Stimulated activated CD8-positive, alpha-beta memory T cell treated with anti-CD3 and anti-CD28 coated beads, Interleukin-7, amount 100 ng/mL, for 48 hours (primary cell): Measurements from ENCODE around the gene POC5.
"Not testable (repeated sequence)": the region's sequence is repeated elsewhere in the genome, so short reads cannot be mapped to it uniquely, and the experiment has no call there.

Experiments used
- DNase-seq, 2 donors: peaks; one replicate each; pipeline ENCODE4 v3.0.0-alpha.2; 2020; ENCODE audit warnings: low read depth in 1 of 2; ENCODE audit errors: extremely low read depth in 1 of 2

The POC5 gene

DNA sequence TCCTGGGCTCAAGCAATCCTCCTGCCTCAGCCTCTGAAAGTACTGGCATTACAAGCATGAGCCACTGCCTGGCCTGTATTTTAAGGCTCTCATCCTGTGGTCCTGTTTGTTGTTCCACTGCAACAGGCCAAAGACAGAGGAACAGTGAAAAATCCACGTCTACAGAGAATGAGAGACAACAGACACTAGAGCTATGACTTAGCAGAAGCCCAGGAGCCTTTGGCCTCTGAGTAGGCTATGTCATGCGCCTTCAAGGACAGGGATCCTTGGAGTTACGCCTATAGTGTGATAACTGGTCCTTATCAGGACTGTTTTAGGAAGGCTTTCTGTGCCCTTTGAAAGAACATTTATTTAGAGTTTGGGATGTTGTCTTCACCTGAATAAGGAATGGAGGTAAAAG, 10.5 kb downstream of the POC5 start:
- DNase-seq = no peak

DNA sequence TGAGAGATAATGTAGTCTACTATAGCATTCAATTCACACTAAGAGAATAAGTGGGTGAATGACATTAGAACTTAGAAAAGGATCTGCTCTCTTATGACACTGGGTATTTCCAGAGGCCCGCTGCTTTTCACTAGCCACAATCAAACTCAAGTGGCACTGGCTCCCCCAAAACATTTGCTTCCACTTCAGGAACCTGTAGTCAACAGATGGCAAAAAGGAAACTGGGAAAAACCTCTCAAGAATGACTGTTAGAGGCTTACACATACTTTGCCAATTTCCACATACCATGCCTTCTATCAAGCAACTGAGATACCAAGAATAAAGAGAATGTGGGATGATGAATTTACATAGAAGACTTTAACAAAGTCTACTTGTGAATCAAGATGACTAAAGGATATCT, 11.2 kb downstream of the POC5 start:
- DNase-seq = no peak

DNA sequence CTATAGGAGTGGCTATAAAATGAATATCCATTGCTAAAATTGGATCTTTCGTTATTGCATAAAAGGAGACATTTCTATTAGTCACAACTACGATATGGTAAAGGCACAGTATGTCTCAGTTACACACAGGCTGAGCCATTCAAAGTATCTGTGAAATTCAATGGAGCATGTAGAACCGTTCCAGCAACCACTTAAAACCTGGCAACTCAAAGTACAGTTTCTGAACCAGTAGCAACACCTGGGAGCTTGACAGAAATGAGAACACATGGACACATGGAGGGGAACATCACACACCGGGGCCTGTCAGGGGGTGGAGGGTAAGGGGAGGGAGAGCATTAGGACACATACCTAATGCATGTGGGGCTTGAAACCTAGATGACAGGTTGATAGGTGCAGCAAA, 15.4 kb downstream of the POC5 start:
- DNase-seq = no peak

DNA sequence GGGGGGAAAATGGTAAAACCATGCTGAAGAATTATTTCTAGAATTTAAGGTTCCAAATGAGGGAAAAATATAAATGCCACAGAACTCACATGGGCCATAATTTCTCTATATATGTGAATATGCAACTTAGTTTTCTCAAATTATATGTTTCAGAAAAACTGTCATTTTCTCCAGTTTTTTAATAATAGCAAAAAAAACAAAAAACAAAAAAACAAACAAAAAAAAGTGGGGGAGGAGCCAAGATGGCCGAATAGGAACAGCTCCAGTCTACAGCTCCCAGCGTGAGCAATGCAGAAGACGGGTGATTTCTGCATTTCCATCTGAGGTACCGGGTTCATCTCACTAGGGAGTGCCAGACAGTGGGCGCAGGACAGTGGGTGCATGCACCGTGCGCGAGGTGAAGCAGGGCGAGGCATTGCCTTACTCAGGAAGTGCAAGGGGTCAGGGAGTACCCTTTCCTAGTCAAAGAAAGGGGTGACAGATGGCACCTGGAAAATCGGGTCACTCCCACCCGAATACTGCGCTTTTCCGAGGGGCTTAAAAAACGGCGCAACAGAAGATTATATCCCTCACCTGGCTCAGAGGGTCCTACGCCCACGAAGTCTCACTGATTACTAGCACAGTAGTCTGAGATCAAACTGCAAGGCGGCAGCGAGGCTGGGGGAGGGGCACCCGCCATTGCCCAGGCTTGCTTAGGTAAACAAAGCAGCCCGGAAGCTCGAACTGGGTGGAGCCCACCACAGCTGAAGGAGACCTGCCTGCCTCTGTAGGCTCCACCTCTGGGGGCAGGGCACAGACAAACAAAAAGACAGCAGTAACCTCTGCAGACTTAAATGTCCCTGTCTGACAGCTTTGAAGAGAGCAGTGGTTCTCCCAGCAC, 21.5 kb downstream of the POC5 start:
- DNase-seq = not testable (repeated sequence)

DNA sequence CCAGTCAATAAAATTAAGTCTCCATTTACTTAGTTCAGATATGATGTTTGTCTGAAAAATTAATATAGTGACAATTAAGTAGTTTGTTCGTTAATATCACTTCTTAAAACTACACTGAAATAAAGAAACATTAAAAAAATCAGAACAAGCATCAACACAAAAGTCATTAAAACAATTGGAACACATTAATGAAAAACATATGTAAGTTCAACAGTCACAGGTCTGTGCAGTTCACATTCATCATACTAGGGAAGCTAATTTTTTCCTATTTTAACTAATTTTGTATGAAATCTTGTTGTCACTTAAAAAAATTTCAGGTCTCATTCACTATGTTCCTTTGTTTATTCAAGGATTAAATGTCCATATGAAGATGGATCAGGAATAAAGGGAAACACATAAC, 22.5 kb downstream of the POC5 start:
- no peak for DNase-seq

- DNase-seq = no peak
Observed at GRCh38 chr5:75690669-75691068, 26.6 kb downstream of the POC5 start.

GRCh38 chr5:75686480-75686879, 30.8 kb downstream of the POC5 start:
- no peak for DNase-seq

GRCh38 chr5:75685141-75685540, 32.1 kb downstream of the POC5 start:
- DNase-seq = no peak

DNA sequence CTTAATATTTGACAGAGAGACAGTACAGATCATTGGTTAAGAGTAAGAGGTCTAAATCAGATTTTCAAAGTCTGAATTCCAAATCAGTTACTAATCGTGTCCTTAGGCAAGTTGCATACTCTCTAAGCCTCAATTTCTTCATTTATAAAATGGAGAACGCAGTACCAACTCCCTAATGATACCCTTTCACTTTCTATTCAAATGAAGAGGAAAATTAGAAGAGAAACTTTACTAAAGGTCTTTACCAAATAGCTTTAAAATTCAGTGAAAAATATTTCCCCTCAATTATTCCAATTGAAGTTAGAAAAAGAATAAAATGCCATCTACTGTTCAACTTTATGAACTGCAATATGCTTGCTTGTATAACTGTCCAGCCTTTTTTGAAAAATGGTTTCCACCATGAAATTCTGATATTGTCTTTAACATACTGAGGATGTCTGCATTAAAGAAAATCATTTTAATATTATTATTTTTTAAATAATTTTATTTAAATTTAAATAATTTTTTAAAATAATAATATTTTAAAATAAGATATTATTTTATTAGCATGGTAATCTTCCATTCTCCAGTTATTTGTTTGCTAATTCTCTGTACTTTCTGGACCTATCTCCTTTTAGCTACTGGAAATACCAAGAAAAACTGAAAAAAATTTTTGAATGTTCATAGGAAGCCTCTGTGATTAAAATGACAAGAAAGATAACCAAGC, 36.0 kb downstream of the POC5 start:
- no peak for DNase-seq

GRCh38 chr5:75678155-75678554, 39.1 kb downstream of the POC5 start:
- no peak for DNase-seq

DNA sequence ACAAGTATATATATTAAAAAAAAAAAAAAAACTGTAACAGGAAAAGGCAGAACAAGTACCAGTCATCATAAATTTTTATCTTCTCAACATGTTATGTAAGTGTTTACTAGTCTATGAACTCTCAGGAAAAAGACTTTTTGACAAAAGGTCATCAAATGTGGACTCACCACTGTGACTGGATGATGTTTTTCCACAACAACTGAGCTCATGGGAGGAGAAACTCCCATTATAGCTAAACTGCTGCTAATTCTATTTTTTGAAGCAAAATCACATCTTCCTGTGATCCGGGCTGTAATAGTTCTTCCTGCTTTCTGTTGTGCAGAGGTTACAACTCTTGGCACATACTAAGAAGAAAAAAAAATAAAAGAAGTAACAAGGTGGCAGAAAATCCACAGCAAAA, 39.6 kb downstream of the POC5 start:
- DNase-seq = no peak

- DNase-seq = no peak
Observed at GRCh38 chr5:75675783-75676182, 41.5 kb downstream of the POC5 start.

GRCh38 chr5:75672616-75673015, 44.6 kb downstream of the POC5 start:
- no peak for DNase-seq

GRCh38 chr5:75671506-75671905, 45.7 kb downstream of the POC5 start:
- no peak for DNase-seq

GRCh38 chr5:75670577-75670976, 46.7 kb downstream of the POC5 start:
- no peak for DNase-seq

DNA sequence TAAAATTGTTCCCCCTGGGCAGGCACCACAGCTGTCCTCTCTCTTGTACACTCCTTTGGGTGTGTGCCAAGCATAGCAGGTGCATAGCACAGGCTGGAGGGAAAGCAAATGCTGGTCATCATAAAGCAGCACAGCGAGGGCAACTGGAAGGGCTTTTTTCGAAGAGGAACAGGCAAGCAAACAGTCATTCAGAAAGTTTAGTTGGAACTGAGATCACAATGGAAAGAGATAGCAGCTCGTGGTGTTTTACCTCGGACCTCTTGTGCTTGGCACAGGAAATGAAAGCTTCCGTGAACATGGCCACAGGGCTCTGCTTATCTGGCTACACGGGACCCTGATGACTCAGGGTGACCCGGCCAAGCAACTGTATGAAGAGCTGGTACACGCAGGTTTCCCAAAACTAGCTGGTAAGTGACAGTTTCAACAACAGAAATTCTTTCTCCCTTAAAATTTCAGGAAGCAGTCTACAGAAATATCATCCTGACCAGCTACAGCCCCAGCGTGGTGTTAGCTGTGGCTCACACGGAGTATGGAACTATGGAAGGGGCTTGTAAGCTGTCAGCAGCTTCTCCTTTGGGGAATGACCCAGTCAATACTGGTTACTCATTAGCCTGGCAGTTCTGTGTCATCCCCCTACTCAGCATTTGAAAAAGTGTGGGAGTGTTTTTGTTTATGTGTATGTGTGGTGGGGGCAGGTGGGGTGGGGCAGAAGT, 48.1 kb downstream of the POC5 start:
- DNase-seq = peak; percentile 33 to 78

- no peak for DNase-seq
Observed at GRCh38 chr5:75668445-75668844, 48.8 kb downstream of the POC5 start.

- DNase-seq = no peak
Observed at GRCh38 chr5:75667586-75667985, 49.7 kb downstream of the POC5 start.

GRCh38 chr5:75666801-75667200, 50.4 kb downstream of the POC5 start:
- DNase-seq = no peak

DNA sequence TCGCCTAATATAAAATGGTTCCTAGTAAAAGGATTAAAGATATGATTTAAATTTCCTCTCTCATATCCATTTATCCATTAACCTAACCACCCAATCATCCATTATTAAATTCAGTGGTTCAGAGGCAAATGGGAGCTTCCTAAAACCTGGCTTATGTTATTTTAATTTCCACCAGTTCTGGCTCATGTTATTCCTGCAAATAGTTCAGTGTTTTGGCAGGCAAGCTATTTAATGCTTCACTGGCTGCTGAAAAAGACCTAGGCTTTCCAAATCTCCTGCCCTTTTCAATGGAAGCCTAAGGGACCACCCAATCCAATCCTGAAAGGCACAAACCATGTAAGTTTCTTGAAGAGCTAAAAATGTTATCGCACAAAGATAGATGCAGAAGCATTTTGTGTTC, 52.3 kb downstream of the POC5 start:
- no peak for DNase-seq

DNA sequence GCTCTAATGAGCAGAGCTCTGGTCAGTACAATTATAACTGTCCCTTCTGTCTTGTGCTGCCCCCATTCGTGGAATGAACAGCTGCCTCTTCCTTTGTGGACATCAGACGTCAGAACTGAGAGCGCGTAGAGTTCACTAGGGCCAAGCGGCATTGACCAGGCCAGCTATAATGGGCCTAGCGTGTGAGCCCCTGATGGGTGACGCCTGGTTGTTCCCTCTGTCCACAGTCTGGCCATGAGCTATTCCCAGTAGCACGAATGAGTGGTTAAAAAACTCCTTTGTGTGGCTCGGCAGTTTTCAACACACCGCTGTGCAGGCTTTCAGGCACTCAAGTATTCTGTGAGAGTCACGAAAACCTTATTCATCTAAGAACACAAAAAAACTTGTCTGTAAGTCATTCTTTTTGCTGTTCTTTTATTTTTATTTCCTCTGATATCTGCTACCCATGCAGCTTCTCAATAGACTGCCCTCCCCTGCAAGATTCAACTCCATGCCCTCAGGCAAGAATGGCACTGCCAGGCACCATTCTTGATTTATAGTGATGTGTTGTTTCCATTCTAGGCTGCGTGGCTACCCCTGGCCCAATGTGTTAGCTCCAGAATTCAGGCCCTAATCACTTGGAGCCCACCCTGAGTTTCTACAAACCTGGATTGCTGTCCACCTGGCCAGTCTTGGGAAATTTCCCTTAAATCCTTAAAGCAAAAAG, 53.5 kb downstream of the POC5 start:
- no peak for DNase-seq
